HG03025 (cell line): ENCODE results near the gene CRKL.
"Not testable (repeated sequence)": the region's sequence is repeated elsewhere in the genome, so short reads cannot be mapped to it uniquely, and the experiment has no call there.

Source experiments
- ATAC-seq: cut with Tn5 transposase; IDR thresholded peaks from one replicate; pipeline ENCODE4 v1.9.1; 2021; ENCODE audit warnings: mild to moderate bottlenecking, moderate library complexity; ENCODE audit not compliant: unreplicated experiment, low FRiP score

CRKL gene, protein sequence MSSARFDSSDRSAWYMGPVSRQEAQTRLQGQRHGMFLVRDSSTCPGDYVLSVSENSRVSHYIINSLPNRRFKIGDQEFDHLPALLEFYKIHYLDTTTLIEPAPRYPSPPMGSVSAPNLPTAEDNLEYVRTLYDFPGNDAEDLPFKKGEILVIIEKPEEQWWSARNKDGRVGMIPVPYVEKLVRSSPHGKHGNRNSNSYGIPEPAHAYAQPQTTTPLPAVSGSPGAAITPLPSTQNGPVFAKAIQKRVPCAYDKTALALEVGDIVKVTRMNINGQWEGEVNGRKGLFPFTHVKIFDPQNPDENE

GRCh38 chr22:20916916-20917810, at the start of gene CRKL:
CRKL (plus strand) TSS chr22:20917407; CDS start chr22:20917935, 528 bp downstream.
- peak; percentile 92 for ATAC-seq

- ATAC-seq, result no peak
These were observed 48.9 kb upstream of the CRKL start for GRCh38 chr22:20868025-20868962.

GRCh38 chr22:20869234-20869633, 48.0 kb upstream of the CRKL start:
- no peak for ATAC-seq

GRCh38 chr22:20873214-20873613, 44.0 kb upstream of the CRKL start:
- no peak for ATAC-seq

DNA sequence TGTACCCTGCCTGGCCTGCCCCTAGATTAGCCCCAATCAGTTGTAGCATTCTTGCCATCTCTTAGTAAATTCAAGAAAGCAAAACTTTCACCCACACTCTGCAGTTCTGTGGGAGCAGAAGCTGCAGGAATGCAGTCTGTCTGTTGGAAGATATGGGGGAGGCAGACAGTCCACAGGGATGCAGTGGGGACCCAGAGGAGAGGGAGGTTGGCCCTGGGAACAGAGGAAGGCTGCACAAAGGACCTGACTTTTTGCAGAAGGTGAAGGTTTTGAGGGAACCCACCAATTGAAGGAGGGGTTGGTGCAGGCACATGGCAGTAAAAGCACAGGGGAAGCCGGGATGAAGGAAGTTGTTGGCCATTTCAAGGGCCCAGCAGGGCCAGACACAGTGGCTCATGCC, 41.9 kb upstream of the CRKL start:
- no peak for ATAC-seq

DNA sequence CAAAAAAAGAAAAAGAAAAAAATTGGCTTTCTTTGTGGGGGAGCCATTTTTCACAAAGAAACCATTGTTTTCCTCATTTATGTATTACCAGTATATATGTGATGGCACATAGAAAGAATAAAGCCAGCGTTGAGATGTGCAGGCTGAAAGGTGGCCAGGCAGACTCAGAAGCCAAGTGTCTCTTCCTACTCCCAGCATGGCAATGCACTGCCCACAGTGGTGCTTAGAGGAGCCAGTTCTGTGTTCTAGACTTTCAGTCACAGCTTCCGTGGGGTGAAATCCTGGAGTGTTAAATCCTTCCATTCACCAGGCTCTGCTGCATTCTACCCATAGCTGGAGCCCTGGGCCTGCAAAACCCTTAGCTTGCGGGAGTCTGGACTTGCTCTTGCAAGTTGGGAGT, 39.5 kb upstream of the CRKL start:
- no peak for ATAC-seq

DNA sequence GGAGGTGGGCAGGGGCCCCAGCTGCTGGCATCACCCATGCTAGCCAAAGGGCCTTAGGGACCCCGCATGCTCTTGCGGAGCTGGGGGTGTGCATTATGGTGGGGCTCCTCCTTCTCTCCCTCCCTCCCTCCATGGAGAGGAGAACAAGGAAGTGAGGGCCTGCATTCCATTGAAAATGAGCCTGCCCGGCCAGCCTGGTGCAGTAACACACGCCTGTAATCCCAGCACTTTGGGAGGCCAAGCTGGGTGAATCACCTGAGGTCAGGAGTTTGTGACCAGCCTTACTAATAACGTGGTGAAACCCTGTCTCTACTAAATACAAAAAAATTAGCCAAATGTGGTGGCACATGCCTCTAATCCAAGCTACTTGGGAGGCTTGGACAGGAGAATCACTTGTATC, 36.0 kb upstream of the CRKL start:
- no peak for ATAC-seq

GRCh38 chr22:20881869-20882815, 35.1 kb upstream of the CRKL start:
- no peak for ATAC-seq

DNA sequence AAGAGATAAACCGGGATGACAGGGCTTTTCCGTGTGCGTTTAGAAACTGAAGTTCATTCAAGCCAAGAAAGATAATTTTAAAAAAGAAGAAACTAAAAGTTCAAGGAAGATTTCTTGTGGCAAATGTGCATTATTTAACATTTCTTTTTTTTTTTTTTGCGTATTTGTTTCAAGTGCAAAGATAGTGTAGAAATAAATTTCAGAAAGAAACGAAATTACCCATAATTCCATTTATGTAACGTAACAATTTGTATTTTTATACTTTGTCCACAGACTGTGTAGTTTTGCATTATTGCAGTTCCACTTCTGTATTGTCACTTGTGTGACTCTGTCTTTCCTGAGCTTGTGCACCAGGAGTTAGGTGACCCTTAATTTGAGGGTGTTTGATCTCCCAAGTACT, 34.4 kb upstream of the CRKL start:
- ATAC-seq, result no peak

GRCh38 chr22:20884454-20884853, 32.8 kb upstream of the CRKL start:
- ATAC-seq, result no peak

DNA sequence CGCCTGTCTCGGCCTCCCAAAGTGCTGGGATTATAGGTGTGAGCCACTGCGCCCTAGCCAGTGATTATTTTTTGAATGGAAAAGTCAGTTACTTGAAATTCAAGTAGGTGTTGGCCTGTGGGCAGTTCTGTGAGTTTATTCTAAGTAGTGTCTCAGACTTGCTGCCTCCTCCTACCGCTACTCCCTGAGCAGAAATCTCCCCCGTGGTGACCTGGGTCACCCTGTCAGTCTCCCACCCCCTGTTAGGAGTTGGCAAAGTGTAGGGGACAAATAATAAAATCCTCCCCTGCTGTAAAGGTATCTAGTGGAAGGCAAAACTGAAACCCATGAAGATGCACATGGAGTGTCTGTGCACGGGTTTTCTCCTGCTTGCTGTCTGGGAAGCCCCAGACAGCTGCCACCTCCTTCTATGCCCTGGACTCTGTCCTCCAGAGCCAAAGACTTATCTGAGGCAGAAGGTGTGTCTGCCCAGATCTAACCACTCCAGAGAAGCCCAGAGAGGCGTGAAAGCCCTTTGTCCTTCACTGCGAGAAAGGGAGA, 32.1 kb upstream of the CRKL start:
- ATAC-seq, result no peak

DNA sequence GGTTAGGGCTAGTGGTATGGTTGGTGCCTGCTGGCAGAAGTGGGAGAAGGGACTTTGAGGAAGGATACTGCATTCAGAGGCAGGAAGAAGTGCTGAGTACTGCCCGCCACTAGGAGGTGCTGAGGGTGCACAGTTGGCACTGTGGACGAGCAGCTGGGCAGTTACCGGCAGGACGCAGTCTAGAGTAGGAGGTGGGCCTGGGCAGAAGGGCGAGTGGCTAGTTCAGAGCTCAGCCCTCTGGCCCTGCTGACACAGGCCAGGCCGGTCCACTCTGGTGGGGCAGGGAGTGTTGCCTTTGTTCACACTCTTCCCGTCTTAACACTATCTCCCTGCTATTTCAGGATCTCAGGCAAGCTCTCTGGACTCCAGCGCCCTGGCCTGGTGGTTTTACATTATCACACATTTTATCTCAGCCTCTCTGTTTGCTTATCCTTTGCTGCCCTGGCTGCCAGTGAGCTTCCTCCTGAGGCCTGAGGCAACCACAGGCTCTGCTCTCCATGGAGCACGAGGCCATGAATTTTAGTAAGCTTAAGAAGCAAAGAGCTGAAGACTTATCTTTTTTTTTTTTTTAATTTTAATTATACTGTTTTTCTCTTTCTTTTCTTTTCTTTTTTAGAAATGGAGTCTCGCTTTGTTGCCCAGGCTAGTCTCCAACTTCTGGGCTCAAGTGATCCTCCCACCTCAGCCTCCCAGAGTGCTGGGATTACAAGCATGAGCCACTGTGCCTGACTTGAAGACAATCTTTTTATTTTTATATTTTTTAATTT, 31.5 kb upstream of the CRKL start:
- ATAC-seq, result no peak

DNA sequence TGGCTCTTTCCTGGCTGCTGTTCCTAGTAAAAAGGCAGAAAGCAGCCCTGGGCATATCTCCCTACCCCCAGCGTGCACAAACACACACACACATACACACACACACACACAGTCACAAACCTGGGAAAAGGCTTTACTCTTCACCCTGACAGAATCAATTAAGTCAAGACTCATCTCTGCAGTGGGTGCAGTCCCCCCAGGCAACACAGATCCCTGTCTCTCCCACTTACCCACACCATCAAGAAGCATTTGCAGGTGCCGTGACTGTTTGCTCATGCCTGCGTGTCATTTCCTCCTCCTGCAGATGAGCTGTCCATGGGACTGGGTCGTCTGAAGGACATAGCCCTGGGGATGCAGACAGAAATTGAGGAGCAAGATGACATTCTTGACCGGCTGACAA, 29.8 kb upstream of the CRKL start:
- ATAC-seq, result no peak

GRCh38 chr22:20889025-20889704, 28.0 kb upstream of the CRKL start:
- no peak for ATAC-seq

- ATAC-seq, result no peak
These were observed 27.2 kb upstream of the CRKL start for GRCh38 chr22:20889904-20890540.

DNA sequence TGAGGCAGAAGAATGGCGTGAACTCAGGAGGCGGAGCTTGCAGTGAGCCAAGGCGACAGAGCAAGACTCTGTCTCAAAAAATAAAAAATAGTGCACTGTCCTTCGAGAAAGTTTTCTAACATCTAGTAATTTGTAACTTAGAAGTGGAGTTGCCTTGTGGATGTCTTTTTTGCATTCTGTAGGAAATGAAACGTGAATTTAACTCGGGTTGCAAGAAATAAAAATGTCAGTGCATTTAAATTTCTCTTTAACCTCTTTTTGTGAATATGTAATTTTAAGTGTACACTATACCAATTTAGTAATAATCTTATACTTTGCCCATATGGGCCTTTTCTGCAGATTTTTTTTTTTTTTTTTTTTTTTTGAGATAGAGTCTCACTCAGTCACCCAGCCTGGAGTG, 26.2 kb upstream of the CRKL start:
- ATAC-seq, result no peak

DNA sequence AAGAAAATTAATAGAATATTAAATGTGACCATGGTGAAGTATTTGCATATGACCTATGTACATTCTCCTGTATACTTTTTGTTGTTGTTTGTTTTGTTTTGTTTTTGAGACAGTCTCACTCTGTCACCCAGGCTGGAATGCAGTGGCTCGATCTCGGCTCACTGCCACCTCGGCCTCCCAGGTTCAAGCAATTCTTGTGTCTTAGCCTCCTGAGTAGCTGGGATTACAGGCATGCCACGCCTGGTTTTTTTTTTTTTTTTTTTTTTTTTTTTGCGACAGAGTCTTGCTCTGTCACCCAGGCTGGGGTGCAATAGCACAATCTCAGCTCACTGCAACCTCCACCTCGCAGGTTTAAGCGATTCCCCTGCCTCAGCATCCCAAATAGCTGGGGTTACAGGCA, 19.5 kb upstream of the CRKL start:
- ATAC-seq, result not testable (repeated sequence)
